ENCODE results near the gene SLC16A7. TPM values are rescaled to one million over a fixed set of nuclear protein-coding genes. Genes with fewer than 3 reads are reported as not detected.

Gene SLC16A7
- total RNA-seq, 1 donor from 2014 or later, result 2.9 TPM

DNA sequence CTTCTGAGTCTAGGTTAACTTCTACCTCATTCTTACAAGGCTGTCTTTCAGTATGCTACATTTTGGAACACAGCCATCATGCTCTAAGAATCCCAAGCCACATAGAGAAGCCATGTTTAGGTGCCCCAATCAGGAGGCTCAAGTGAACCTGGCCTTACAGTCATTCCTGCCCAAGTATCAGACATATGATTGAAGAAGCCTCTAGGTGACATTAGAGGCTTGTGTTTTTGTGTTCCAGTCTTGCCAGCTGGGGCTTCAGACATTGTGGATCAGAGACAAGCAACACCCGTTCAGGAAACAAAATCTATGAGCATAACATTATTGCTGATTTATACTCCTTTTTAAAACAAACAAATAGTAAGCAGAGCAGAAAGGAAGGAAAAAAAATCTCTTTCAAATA lies 8.1 kb upstream of the SLC16A7 start:
- Mint-ChIP-seq H3K4me1 (no peaks in the 10 kb centered on the region), H3K27ac (ENCODE audit: unreplicated experiment) (no peak overlapping the region), H3K4me3 (no peak overlapping the region), H3K36me3 (ENCODE audit: low read depth) (no peaks in the 10 kb centered on the region), H3K27me3 (ENCODE audit: low read depth) (no peaks in the 10 kb centered on the region), H3K9me3 (no peaks in the 10 kb centered on the region)
- TF ChIP-seq, protein P1, sequence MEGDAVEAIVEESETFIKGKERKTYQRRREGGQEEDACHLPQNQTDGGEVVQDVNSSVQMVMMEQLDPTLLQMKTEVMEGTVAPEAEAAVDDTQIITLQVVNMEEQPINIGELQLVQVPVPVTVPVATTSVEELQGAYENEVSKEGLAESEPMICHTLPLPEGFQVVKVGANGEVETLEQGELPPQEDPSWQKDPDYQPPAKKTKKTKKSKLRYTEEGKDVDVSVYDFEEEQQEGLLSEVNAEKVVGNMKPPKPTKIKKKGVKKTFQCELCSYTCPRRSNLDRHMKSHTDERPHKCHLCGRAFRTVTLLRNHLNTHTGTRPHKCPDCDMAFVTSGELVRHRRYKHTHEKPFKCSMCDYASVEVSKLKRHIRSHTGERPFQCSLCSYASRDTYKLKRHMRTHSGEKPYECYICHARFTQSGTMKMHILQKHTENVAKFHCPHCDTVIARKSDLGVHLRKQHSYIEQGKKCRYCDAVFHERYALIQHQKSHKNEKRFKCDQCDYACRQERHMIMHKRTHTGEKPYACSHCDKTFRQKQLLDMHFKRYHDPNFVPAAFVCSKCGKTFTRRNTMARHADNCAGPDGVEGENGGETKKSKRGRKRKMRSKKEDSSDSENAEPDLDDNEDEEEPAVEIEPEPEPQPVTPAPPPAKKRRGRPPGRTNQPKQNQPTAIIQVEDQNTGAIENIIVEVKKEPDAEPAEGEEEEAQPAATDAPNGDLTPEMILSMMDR (conservative IDR thresholded peaks at IDR 0.05), result no peak
- no peak for DNase-seq (ENCODE audit: low read depth, low spot score)

DNA sequence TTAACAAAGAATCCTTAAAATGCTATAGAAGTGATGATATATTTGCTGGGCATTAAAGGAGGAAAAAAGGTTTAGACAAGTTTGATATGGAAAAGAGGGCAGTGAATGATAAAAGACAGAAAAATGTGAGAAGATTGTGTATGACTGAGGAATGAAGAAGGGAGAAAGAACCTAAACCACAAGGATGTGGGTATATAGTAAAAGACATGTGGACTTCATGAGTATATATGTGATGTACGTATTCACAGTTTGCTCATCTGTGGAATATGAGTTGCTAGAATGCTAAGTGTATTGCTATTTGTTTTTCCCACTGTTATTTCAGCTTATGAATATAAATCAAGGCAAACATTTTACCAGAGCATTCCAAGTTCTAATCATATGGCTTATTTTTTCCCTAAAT lies 2.1 kb upstream of the SLC16A7 start:
- no peaks in the 10 kb centered on the region for H3K9me3 Mint-ChIP-seq
- H3K4me3 Mint-ChIP-seq, result peak overlapping the region; percentile 31
- TF ChIP-seq, protein P1 (conservative IDR thresholded peaks at IDR 0.05), result no peak
- H3K27ac Mint-ChIP-seq (ENCODE audit: unreplicated experiment), result no peak overlapping the region
- DNase-seq (ENCODE audit: low read depth, low spot score), result no peak
- H3K27me3 Mint-ChIP-seq (ENCODE audit: low read depth), result peaks cover 2% of the 10 kb centered on the region
- peaks cover 17% of the 10 kb centered on the region for H3K4me1 Mint-ChIP-seq
- no peaks in the 10 kb centered on the region for H3K36me3 Mint-ChIP-seq (ENCODE audit: low read depth)

DNA sequence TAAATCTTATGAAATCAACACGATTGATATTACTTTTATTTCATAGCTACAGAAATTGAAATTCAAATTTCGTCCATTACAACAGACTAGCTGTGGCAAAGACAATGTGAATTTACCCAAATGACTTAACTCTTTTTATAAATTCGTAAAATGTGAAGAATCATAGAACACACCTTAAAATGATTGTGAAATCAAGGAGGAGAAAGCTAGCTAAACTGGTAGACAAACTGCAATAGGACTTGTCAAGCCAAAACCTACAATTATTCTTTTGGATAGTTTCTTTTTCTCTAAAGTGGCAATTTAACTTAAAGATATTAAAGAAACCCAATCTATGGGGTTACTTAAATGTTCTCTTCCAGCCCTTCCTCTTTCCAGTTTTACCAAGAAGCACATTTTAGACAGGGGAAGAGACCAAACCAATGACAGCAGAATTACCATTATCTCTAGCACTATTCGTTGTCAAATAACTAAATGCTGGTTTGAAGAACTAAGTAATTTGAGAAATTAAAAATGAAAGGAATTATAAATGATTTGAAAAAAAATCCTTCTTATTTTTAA lies 807 bp upstream of the SLC16A7 start:
- H3K9me3 Mint-ChIP-seq, result no peaks in the 10 kb centered on the region
- TF ChIP-seq, protein P1 (conservative IDR thresholded peaks at IDR 0.05), result no peak

DNA sequence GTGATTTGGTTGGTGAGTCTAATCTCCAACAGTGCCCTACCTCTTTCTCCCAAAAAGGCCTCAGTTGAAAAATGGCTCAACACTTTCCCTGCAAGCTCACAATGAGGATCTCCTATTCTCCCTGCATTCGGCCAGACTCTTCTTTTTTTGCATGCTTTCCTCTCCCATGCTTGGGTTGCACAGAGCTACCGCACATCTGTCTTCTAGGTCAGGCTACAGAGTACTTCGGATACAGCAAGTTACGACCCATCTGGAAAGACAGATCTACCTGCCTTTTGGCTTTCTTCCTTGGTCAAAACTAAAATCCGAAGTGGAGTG lies 305 bp upstream of the SLC16A7 start:
- Mint-ChIP-seq H3K27ac (ENCODE audit: unreplicated experiment) (no peak overlapping the region), H3K4me1 (peaks cover 24% of the 10 kb centered on the region), H3K36me3 (ENCODE audit: low read depth) (no peaks in the 10 kb centered on the region), H3K9me3 (no peaks in the 10 kb centered on the region), H3K27me3 (ENCODE audit: low read depth) (peaks cover 2% of the 10 kb centered on the region), H3K4me3 (peak overlapping the region; percentile 88)
- DNase-seq (ENCODE audit: low read depth, low spot score), result no peak
- TF ChIP-seq, protein P1 (conservative IDR thresholded peaks at IDR 0.05), result no peak

More for the DNA sequence above, 807 bp upstream of the SLC16A7 start:
- H3K4me3 Mint-ChIP-seq, result peak overlapping the region; percentile 88
- peaks cover 2% of the 10 kb centered on the region for H3K27me3 Mint-ChIP-seq (ENCODE audit: low read depth)
- DNase-seq (ENCODE audit: low read depth, low spot score), result no peak
- no peak overlapping the region for H3K27ac Mint-ChIP-seq (ENCODE audit: unreplicated experiment)
- no peaks in the 10 kb centered on the region for H3K36me3 Mint-ChIP-seq (ENCODE audit: low read depth)
- peaks cover 24% of the 10 kb centered on the region for H3K4me1 Mint-ChIP-seq

DNA sequence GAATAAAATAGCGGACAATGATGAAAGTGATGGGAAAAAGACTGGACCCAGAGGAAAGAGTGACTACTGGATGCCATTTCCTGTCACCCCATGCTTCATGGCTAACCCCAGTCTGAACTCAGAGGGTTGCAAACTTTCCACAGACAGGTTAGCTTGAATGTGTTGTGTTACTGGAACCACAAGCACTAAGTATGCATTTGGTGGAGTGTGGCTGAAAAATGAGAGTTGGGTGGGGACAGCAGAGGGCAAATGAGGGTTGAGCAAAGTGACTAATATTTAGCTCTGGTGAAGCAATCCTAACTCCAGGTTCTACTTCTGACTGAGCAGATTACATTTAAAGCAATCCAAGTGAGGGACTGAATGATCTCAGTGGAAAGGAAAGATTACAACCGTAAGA lies 1.6 kb downstream of the SLC16A7 start:
- peaks cover 24% of the 10 kb centered on the region for H3K4me1 Mint-ChIP-seq
- peaks cover 2% of the 10 kb centered on the region for H3K27me3 Mint-ChIP-seq (ENCODE audit: low read depth)
- TF ChIP-seq, protein P1 (conservative IDR thresholded peaks at IDR 0.05), result no peak
- H3K27ac Mint-ChIP-seq (ENCODE audit: unreplicated experiment), result no peak overlapping the region
- peak overlapping the region; percentile 97 for H3K4me3 Mint-ChIP-seq
- H3K9me3 Mint-ChIP-seq, result no peaks in the 10 kb centered on the region
- DNase-seq (ENCODE audit: low read depth, low spot score), result no peak
- H3K36me3 Mint-ChIP-seq (ENCODE audit: low read depth), result no peaks in the 10 kb centered on the region
